ENCODE data around the gene KCNJ5.

KCNJ5 gene

GRCh38 chr11:128872094-128872493 lies 19.1 kb upstream of the KCNJ5 start:
- DNase-seq = no peak

- DNase-seq = no peak
Measured at GRCh38 chr11:128872594-128872993, 18.6 kb upstream of the KCNJ5 start.

GRCh38 chr11:128874427-128874826 lies 16.7 kb upstream of the KCNJ5 start:
- no peak for DNase-seq

GRCh38 chr11:128876133-128876650 lies 15.0 kb upstream of the KCNJ5 start:
- DNase-seq = no peak

- no peak for DNase-seq
Measured at GRCh38 chr11:128877726-128878125, 13.4 kb upstream of the KCNJ5 start.

GRCh38 chr11:128878455-128878854 lies 12.7 kb upstream of the KCNJ5 start:
- no peak for DNase-seq

- DNase-seq = no peak
Measured at GRCh38 chr11:128879817-128880216, 11.3 kb upstream of the KCNJ5 start.

- DNase-seq = no peak
Measured at GRCh38 chr11:128881221-128881620, 9.9 kb upstream of the KCNJ5 start.

GRCh38 chr11:128882451-128882850 lies 8.7 kb upstream of the KCNJ5 start:
- DNase-seq = no peak

- no peak for DNase-seq
Measured at GRCh38 chr11:128884054-128884453, 7.1 kb upstream of the KCNJ5 start.

- DNase-seq = peak; percentile 38
Measured at GRCh38 chr11:128884703-128885338, 6.3 kb upstream of the KCNJ5 start.

GRCh38 chr11:128886406-128887124 lies 4.6 kb upstream of the KCNJ5 start:
- no peak for DNase-seq

- no peak for DNase-seq
Measured at GRCh38 chr11:128888034-128888985, 2.8 kb upstream of the KCNJ5 start.

- no peak for DNase-seq
Measured at GRCh38 chr11:128889657-128890213, 1.4 kb upstream of the KCNJ5 start.

GRCh38 chr11:128890216-128890542 lies 977 bp upstream of the KCNJ5 start:
- DNase-seq = no peak

- DNase-seq = no peak
Measured at GRCh38 chr11:128891913-128892398, 800 bp downstream of the KCNJ5 start.

GRCh38 chr11:128892866-128893565 lies 1.9 kb downstream of the KCNJ5 start:
- no peak for DNase-seq

GRCh38 chr11:128893578-128894285 lies 2.6 kb downstream of the KCNJ5 start:
- no peak for DNase-seq

GRCh38 chr11:128894286-128894681 lies 3.1 kb downstream of the KCNJ5 start:
- DNase-seq = no peak

- DNase-seq = no peak
Measured at GRCh38 chr11:128894685-128895084, 3.5 kb downstream of the KCNJ5 start.

- no peak for DNase-seq
Measured at GRCh38 chr11:128895526-128895925, 4.4 kb downstream of the KCNJ5 start.

GRCh38 chr11:128896356-128896755 lies 5.2 kb downstream of the KCNJ5 start:
- DNase-seq = no peak
